PC-3 (cell line): Measurements from ENCODE around the gene ZNF655. TPM values are rescaled to one million over a fixed set of nuclear protein-coding genes. Genes with fewer than 3 reads are reported as not detected.

ENCODE experiments used
- ATAC-seq: fragments of 200-7000 bp; cut with Tn5 transposase; 2 replicates; pipeline ENCODE4 v1.9.1; 2020; ENCODE audit warnings: mild to moderate bottlenecking, moderate library complexity
- BruUV-seq: library from RNA; stranded (reverse); fragments of 400-500 nt; replicated peaks from 2 replicates; lab custom pipeline; 2021; lab: Mats Ljungman, UMichigan
- CTCF ChIA-PET: fragments of 300-600 bp; sonication (Branson Sonifier 250); formaldehyde crosslinking; loops from one replicate; lab custom pipeline; 2022; ENCODE audit warnings: antibody characterized with exemption; lab: Charles Lee
- POLR2A ChIA-PET: fragments of 300-600 bp; sonication (Branson Sonifier 250); formaldehyde crosslinking; loops from one replicate; lab custom pipeline; 2022; ENCODE audit warnings: antibody characterized with exemption; ENCODE audit not compliant: unreplicated experiment; lab: Charles Lee
- DNase-seq: peaks from one replicate; pipeline ENCODE4 v3.0.0-alpha.2; 2015
- H2AFZ ChIP-seq: fragments of 300-600 bp; sonication (generic); 2 replicates; pipeline ENCODE4 v1.6.0; 2016; ENCODE audit warnings: antibody characterized with exemption, low read length
- H3F3A ChIP-seq: fragments of 300-600 bp; sonication (generic); one replicate; pipeline ENCODE4 v1.6.0; 2017; ENCODE audit warnings: antibody characterized with exemption, low read length, control low read depth, mild to moderate bottlenecking; ENCODE audit not compliant: unreplicated experiment
- H3K27ac ChIP-seq: fragments of 300-600 bp; sonication (generic); 2 replicates; pipeline ENCODE4 v1.5.1; 2016; ENCODE audit warnings: mild to moderate bottlenecking, low read length
- H3K27me3 ChIP-seq: fragments of 300-600 bp; sonication (generic); 2 replicates; pipeline ENCODE4 v1.6.1; 2016; ENCODE audit warnings: low read length, mixed read lengths
- H3K36me3 ChIP-seq: fragments of 300-600 bp; sonication (generic); 2 replicates; pipeline ENCODE4 v1.6.1; 2016; ENCODE audit warnings: low read depth, mixed run types, low read length, mixed read lengths
- H3K4me1 ChIP-seq: fragments of 300-600 bp; sonication (generic); 2 replicates; pipeline ENCODE4 v1.5.1; 2016; ENCODE audit warnings: low read length; ENCODE audit not compliant: insufficient read depth
- H3K4me2 ChIP-seq: fragments of 300-600 bp; sonication (generic); 2 replicates; pipeline ENCODE4 v1.6.0; 2016; ENCODE audit warnings: low read length
- H3K4me3 ChIP-seq: fragments of 300-600 bp; sonication (generic); 2 replicates; pipeline ENCODE4 v1.5.1; 2016; ENCODE audit warnings: mild to moderate bottlenecking, low read length, mixed read lengths
- H3K79me2 ChIP-seq: fragments of 300-600 bp; sonication (generic); 2 replicates; pipeline ENCODE4 v1.6.1; 2017; ENCODE audit warnings: low read length, mixed read lengths
- H3K9ac ChIP-seq: fragments of 300-600 bp; sonication (generic); 2 replicates; pipeline ENCODE4 v1.6.0; 2016; ENCODE audit warnings: mild to moderate bottlenecking, low read length
- H3K9me2 ChIP-seq: fragments of 300-600 bp; sonication (generic); replicated peaks from 2 replicates; pipeline ENCODE4 v1.6.1; 2016; ENCODE audit warnings: mixed run types, low read length, mixed read lengths
- H3K9me3 ChIP-seq: fragments of 300-600 bp; sonication (generic); 2 replicates; pipeline ENCODE4 v1.6.1; 2016; ENCODE audit warnings: low read length, mixed read lengths
- H4K20me1 ChIP-seq: fragments of 300-600 bp; sonication (generic); 2 replicates; pipeline ENCODE4 v1.6.1; 2016; ENCODE audit warnings: low read length, mixed read lengths
- CTCF ChIP-seq: fragments of 300-600 bp; sonication (generic); conservative IDR thresholded peaks from 2 replicates; pipeline ENCODE4 v1.5.1; 2017; ENCODE audit warnings: antibody characterized with exemption, low read depth, mild to moderate bottlenecking, low read length
- EZH2 ChIP-seq: fragments of 300-600 bp; sonication (generic); IDR thresholded peaks from one replicate; pipeline ENCODE4 v1.6.1; 2017; ENCODE audit warnings: antibody characterized with exemption, mild to moderate bottlenecking, low read length; ENCODE audit not compliant: unreplicated experiment
- EZH2phosphoT487 ChIP-seq: fragments of 300-600 bp; sonication (generic); IDR thresholded peaks from 2 replicates; pipeline ENCODE4 v1.6.1; 2018; ENCODE audit warnings: mild to moderate bottlenecking, antibody characterized with exemption, low read length, borderline replicate concordance
- intact Hi-C: fragments of 100-400 bp; cut with micrococcal nuclease; formaldehyde crosslinking; loops from 2 replicates; pipeline ENCODE4 v1.9.0; 2023
- total RNA-seq: library from RNA; depleted of rRNA; stranded (reverse); fragments of >200 nt; gene quantifications from 2 replicates; pipeline ENCODE4 v1.2.3, GENCODE V29; 2014

ZNF655 gene
- total RNA-seq, 1 experiment from 2014 or later: not detected

- Histone ChIP-seq H3K9me3 (peaks cover 5% of the 10 kb centered on the region; the same call in 1 of the 2 replicates), H3F3A (no peaks in the 10 kb centered on the region), H3K27me3 (peaks cover 55% of the 10 kb centered on the region), H4K20me1 (no peaks in the 10 kb centered on the region), H3K4me2 (no peak overlapping the region), H2AFZ (no peak overlapping the region), H3K27ac (no peak overlapping the region), H3K4me3 (no peak overlapping the region), H3K36me3 (no peaks in the 10 kb centered on the region), H3K9me2 (no peaks in the 10 kb centered on the region), H3K79me2 (no peaks in the 10 kb centered on the region), H3K9ac (no peak overlapping the region), H3K4me1 (no peaks in the 10 kb centered on the region)
- intact Hi-C loops: no loop called here
- TF ChIP-seq CTCF (no peak), EZH2phosphoT487 (no peak), EZH2 (no peak)
- ATAC-seq (no peak), DNase-seq (no peak)
- CTCF ChIA-PET: no interaction called here
- POLR2A ChIA-PET: no interaction called here
- no TSS peak for BruUV-seq
Observed at GRCh38 chr7:99571768-99572167, 13.3 kb downstream of the ZNF655 start.

- intact Hi-C loops: no loop called here
- Histone ChIP-seq H3K9ac (no peak overlapping the region), H3K27me3 (peaks cover 55% of the 10 kb centered on the region), H4K20me1 (no peaks in the 10 kb centered on the region), H3K4me3 (no peak overlapping the region), H3K27ac (no peak overlapping the region), H3K79me2 (no peaks in the 10 kb centered on the region), H3K9me2 (no peaks in the 10 kb centered on the region), H2AFZ (no peak overlapping the region), H3K9me3 (peaks cover 5% of the 10 kb centered on the region; the same call in 1 of the 2 replicates), H3K36me3 (no peaks in the 10 kb centered on the region), H3K4me2 (no peak overlapping the region), H3K4me1 (no peaks in the 10 kb centered on the region), H3F3A (no peaks in the 10 kb centered on the region)
- POLR2A ChIA-PET: no interaction called here
- no peak for DNase-seq
- TF ChIP-seq CTCF (no peak), EZH2phosphoT487 (no peak), EZH2 (no peak)
- ATAC-seq: no peak
- CTCF ChIA-PET: no interaction called here
- no TSS peak for BruUV-seq
Observed at GRCh38 chr7:99573257-99573656, 14.8 kb downstream of the ZNF655 start.

- Histone ChIP-seq H3K9me3 (peaks cover 5% of the 10 kb centered on the region; the same call in 1 of the 2 replicates), H3F3A (no peaks in the 10 kb centered on the region), H3K4me2 (no peak overlapping the region), H3K36me3 (no peaks in the 10 kb centered on the region), H3K79me2 (no peaks in the 10 kb centered on the region), H3K9ac (no peak overlapping the region), H4K20me1 (no peaks in the 10 kb centered on the region), H3K4me3 (no peak overlapping the region), H3K4me1 (no peaks in the 10 kb centered on the region), H3K9me2 (no peaks in the 10 kb centered on the region), H3K27ac (no peak overlapping the region), H3K27me3 (peaks cover 35% of the 10 kb centered on the region), H2AFZ (no peak overlapping the region)
- intact Hi-C loops: no loop called here
- DNase-seq (no peak), ATAC-seq (no peak)
- CTCF ChIA-PET: no interaction called here
- no TSS peak for BruUV-seq
- TF ChIP-seq EZH2phosphoT487 (no peak), CTCF (no peak), EZH2 (no peak)
- POLR2A ChIA-PET: no interaction called here
Observed at GRCh38 chr7:99576251-99576650, 17.8 kb downstream of the ZNF655 start.
